Effector CD8-positive, alpha-beta T cell (primary cell): ENCODE measurements around the gene LMAN1L.

Experiments used
- DNase-seq: peaks from one replicate; lab custom pipeline; 2025; lab: John Stamatoyannopoulos, UW

The LMAN1L gene

DNA sequence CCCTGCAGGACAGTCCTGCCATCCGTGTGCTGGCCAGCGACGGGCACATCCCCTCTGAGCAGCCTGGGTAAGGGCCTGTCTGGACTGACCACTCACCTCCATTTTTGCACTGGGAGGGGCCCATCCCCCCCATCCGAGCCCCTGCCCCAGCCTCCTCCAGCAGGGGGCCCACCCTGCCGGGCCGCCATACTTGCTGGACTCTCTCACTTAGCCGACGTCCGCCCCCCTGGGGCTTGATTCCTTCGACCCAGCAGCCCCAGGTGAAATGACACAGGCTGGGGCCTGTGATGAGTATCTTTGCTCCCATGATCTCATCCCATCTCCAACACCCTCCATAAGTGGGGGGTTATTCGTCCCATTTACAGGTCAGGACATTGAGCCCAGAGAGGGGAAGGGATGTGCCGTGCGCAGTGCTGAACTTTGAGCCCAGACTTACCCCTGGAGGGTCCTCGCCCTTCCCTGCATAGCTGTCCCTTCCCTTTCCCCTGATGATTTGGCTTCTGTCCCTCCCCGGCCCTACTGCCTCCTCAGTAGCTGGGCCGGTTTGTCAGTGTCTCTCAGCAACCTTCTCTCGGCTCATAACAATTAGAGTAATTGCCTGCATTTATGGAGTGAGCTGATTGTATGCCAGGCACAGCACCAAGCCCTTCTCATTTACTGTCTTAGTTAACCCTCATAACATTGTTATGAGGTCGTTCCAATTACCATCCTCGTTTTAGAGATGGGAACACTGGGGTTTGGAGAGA, 4.2 kb downstream of the LMAN1L start:
- DNase-seq, result no peak

- DNase-seq, result no peak
Observed at GRCh38 chr15:74817370-74817737, 4.7 kb downstream of the LMAN1L start.

DNA sequence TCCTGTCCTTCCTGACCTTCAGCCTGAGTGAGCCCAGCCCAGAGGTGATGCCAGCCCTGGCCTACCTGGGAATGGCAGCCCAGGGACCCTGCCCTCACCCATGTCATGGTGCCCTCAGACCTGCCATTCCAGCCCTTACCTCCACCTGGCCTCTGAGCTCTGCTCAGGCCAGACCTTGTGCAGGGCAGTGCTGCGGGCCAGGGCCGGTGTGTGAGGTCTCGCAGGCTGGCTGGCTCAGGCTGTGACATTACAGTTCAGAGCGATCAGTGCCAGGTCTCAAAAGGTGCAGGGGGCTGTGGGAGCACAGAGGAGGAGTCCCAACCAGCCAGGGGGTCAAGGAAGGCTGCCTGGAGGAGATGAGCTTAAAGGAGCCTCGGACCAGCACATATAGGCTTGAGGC, 7.4 kb downstream of the LMAN1L start:
- no peak for DNase-seq

DNA sequence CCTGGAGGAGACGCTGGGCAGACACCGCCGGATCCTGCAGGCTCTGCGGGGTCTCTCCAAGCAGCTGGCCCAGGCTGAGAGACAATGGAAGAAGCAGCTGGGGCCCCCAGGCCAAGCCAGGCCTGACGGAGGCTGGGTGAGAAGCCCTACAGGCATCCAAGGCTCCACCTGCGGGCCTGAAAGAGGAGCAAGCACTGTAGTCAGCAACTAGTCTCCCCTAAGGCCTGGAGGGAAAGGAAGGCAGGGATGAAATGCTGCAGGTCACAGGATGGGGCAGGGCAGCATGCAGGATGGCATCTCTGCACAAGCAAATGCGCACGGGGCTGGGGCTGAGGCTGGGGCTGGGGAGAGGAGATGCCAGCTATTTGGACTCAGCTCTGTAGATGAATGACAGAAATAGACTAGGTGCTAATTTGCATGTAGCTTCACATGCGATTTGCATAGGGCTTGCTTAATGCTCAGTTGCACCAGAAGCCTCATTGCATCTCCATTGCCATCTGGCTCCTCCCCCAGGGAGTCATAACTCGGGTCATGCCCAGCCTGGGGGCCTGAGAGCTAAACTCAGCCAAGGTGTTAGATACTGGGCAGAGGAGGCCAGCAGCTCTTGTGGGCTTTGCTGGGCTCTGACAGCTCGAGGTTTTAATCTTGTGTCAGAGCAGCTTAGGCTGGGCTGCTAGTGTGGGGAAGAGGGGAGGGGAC, 8.6 kb downstream of the LMAN1L start:
- no peak for DNase-seq

GRCh38 chr15:74821790-74822158, 9.1 kb downstream of the LMAN1L start:
- DNase-seq, result no peak

DNA sequence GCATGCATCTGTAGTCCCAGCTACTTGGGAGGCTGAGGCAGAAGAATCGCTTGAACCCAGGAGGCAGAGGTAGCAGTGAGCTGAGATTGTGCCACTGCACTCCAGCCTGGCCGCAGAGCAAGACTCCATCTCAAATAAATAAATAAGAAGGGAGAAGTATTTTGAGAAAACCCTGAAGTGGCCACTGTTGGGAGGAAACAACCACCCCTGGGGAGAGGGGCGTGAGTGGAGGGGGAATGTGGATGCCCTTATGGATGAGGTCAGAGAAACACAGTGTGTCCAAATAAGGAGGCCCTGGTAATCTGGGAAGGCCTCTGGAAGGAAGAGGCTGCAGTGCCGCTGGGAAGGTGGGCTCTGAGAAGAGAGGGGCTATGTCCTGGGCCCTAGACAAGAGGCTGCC, 9.6 kb downstream of the LMAN1L start:
- DNase-seq, result no peak

DNA sequence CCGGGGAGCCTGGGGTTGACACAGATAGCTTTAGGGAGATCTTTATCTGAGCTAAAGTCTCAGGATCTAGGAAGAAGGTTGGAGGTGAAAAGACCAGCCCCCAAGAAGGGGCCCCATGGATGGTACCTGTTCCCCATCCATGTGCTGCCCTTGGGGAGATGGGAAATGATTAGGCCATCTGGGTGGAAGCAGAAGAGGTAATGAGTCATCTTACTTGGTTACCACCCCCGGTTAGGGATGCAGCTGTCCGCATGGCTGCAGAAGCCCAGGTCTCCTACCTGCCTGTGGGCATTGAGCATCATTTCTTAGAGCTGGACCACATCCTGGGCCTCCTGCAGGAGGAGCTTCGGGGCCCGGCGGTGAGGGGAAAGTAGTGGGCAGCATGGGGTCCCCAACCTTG, 10.7 kb downstream of the LMAN1L start:
- no peak for DNase-seq

- DNase-seq, result no peak
Observed at GRCh38 chr15:74824976-74825375, 12.3 kb downstream of the LMAN1L start.

DNA sequence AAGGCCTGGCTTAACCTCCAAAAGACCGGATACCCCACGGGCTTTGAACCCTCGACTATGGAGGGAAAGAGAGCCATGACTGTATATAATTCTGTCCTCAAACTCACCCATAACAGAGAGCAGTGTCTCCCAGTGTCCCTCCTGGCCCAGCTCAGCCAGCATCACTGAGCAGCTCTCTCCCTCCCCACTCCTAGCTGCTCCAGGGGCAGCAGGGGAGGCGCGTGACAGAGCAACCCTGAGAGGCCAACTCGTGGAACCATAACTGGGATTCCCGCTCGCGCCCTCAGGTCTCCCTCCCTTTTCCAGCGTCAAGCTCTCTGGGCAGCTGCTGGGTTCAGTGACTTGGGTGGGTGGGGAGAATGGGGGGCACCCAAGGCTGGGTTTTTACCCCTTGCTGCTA, 13.2 kb downstream of the LMAN1L start:
- DNase-seq, result no peak

DNA sequence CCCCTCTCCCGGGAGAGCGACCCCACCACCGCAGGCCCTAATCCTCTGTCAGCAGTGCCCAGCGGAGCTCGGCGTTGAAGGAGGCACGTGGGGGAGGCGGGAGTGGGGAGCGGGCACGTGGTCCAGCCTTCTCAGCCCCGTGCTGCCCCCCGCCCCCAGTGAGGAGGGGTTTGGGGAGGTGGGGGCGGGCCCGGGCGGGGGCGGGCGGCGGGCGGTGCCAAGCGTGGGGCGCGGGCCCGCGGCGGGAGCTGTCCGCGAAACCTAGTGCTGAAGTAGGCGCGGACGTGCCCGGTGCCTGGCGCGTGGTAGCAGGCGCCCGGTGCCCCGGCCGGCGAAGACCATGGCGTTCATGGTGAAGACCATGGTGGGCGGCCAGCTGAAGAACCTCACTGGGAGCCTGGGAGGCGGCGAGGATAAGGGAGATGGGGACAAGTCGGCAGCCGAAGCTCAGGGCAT, 13.8 kb downstream of the LMAN1L start, which contains the start of gene CPLX3:
CPLX3 (plus strand) TSS at position 264 of the 456 bp plus-strand sequence; CDS start at position 341, 77 bp downstream.
- peak; percentile 30 for DNase-seq

DNA sequence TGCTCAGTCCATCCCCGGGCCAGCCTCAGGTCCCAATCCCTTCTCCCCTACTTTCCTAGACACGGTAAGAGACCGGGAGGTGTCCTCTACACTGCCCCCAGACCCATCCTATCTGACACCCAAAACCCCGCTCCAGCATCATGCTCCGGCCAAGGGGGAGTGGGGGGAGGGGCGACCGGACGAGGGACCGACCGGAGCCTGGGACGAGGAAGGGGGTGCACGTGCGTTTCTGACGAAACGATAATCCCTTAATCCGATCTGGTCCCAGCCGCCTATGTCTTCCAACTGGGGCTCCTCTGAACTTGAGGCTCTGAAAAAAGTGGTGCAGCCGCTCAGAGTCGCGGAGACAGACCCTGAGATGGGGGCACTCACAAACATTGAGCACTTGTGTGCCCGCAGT, 14.3 kb downstream of the LMAN1L start:
- DNase-seq, result no peak

DNA sequence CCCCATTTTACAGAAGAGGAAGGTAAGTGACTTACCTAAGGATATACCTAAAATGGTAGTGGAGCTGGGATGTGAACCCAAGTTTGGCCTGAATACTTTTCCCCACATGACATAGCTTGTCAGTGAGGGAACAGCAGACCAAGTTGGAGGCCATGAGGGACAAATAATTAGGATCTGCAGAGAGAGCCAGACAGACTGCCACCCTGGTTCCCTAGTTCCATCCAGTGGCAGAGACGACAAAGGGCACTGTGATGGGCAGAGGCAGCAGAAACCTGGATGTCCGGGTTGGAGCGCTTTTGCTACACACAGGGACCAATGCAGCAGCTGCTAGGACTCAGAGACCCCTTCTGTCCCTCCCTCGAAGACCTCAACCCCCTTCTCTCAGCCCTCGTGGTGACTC, 15.0 kb downstream of the LMAN1L start:
- DNase-seq, result no peak

- no peak for DNase-seq
Observed at GRCh38 chr15:74828835-74829234, 16.2 kb downstream of the LMAN1L start.

DNA sequence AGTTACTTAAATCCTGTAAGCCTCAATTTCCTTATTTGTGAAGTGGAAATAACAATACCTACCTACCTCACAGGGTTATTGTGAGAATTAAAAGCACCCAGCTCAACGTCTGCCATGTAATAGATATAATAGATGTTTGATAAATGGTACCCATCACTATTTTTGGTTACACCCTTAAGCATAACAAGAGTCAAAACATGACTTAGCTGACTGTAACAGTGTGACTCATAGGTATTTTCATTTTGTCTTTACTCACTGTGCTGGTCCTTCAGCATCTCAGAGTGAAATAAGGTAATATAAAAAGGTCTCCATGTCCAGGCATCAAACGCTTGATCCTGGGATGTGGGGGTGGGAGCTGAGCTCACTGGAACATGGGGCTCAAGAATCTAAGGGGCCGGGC, 16.9 kb downstream of the LMAN1L start:
- no peak for DNase-seq

GRCh38 chr15:74829991-74830390, 17.4 kb downstream of the LMAN1L start:
- DNase-seq, result no peak

- DNase-seq, result no peak
Observed at GRCh38 chr15:74830868-74831267, 18.2 kb downstream of the LMAN1L start.

DNA sequence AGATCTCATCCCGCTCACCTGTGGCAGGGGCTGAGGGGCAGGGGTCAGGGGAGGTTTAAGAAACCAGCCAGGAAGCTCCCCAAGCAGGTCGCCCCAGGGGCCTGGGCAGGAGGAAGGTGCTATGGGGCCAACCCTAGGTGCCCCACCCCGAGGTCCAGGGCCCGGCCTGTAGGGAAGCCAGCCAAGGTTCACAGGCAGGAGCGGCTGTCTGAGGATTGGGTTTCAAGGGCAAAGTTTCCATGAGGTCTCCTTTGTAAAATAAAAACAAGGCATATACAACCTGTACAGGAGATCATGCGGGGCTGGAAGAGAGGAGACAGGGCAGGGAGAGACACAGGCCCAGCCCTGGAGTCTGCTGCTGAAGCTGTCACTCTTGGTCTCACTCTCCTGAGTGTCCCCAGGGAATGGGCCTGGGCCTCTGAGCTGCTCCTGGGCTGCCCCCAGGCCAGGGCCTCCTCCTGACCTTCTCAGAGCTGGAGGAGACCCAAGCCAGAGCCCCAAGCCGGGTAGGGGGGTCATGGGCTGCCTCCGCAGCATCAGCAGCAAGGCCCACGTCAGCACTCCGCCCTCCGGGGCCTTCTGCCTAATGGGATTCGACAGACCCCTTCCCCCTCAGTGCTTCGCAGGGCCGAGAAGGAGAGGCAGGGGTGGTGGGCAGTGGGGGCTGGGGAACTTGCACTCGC, 19.3 kb downstream of the LMAN1L start:
- DNase-seq, result no peak

DNA sequence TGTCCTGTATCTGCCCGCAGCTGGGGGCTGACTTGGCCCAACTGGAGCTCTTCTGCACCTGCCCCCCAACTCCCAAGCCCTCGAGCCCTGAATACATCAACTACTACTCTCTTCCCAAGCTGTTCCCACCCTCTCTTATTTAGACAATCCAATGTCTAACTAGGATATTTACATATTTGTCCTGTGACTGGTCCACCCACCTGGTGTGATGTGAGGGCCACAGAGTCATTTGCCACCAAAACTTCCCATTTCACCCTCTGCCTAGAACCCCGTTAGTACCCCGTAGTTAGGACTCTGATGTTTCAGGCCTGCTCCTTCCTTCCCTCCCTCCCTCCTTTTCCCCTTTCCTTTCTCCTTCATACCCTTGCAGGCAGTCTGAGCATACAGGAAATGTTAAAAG, 20.2 kb downstream of the LMAN1L start:
- no peak for DNase-seq

DNA sequence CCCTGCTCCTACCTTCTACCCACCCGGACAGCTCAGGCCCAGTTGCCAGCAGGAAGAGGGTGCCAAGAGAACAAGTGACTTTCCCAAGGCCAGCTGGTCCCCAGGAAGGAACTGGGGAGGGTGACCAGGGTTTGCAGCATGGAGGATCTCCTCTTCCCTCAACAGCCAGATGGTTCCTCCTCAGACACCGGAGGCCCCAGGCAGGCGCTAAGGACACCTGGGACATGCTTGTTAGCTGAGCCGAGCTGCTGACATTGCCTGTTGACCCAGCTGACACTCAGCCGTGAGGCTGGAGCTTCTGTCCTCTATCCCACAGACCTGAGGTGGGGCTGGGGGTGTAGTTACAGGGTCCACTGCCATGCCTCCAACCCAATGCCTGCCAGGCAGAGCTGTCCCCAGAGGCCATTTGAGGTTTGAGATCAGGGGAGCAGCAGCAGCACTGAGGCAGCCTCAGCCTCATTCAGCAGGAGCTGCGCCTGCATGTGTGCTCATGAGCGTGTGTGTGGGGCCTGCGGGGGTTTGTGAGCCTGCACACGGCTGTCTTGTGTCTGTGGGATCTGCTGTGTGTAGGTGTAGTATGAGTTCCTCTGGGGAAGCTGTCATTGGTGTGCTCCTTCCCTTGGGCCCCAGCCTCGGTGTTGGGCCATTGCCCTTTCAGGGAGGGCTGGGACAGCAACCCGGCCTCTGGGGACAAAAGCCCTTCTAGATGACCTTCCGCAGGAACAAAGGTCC, 20.9 kb downstream of the LMAN1L start:
- no peak for DNase-seq

GRCh38 chr15:74835312-74835823, 22.7 kb downstream of the LMAN1L start:
- DNase-seq, result peak; percentile 24

DNA sequence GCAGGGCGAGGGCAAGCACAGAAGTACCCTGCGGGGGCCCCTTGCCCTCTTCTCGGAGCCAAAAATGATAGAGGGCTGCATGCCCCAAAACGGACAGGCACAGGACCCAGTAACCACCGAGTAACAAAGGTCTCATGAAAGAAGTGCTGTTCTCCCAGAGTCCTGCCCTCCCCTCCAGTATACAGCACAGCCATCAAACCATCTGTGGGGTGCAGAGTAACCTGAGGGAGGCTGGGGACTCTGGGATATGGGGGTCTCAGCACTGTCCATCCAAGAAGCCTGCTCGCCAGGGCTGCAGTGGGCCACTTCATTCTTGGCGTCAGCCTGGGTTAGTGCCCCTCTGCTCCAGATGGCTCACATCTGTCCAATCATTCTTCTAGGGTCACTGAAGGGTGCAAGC, 24.2 kb downstream of the LMAN1L start:
- no peak for DNase-seq
